ENCODE measurements around the gene HCST.

The HCST gene, protein sequence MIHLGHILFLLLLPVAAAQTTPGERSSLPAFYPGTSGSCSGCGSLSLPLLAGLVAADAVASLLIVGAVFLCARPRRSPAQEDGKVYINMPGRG

DNA sequence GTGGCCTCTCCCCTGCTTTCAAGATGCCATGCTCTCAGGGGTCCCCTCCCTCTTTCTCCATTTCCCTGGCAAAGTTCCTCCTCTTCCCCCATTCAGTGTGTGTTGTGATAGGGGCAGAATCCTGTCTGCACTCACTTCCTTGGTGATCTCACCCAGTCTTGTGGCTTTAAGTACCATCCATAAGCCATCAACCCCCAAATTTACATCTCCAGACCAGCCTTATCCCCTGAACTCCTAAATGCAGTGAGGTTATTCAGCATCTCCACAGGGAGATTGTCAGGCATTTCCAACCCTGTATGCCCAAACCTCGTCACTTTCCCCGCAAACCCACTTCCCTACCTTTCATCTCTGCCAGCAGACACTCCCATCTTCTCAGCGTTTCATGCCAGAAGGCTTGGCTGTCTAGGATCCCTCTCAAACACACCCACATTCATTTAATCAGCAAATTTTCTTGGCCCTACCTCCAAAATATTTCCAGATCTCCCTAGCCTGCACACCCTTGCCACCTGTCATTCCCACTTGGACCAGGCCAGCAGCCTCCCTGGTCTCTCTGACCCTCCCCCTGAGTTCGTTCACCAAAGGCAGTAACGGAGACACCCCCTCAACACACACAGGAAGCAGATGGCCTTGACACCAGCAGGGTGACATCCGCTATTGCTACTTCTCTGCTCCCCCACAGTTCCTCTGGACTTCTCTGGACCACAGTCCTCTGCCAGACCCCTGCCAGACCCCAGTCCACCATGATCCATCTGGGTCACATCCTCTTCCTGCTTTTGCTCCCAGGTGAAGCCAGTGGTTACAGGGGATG is at the start of gene HCST:
HCST (plus strand) TSS at position 676 of the 808 bp plus-strand sequence; CDS start at position 741, 65 bp downstream.
- no peak for DNase-seq

DNA sequence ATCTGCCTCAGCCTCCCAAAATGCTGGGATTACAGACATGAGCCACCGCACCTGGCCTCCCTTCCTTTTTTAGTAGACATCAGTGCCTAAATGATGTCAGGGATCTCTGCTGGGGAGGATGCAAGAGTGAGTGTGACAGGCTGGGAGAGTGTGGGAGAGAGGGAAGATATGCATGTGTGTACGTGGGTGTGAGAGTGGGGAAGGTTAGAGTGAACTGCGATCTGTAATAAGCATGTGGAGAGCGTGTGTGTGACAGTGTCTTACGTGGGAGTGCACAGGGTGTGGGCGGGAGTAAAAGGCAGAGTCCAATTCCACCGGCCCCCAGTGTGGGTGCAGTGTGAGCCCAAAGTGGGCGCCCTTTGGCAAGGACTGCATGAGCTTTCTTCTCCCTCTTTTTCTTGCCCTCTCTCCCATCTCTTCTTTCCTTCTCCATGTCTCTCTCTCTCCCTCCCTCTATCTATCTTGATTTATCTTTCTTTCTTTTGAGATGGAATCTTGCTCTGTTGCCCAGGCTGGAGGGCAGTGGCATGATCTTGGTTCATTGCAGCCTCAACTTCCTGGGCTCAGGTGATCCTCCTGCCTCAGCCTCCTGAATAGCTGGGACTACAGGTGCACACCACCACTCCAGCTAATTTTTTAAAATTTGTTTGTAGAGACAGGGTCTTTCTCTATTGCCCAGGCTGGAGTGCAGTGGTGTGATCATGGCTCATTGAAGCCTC is 49.1 kb upstream of the HCST start:
- DNase-seq = no peak

- DNase-seq = no peak
These were observed 45.7 kb upstream of the HCST start, which contains the start of gene KIRREL2 for GRCh38 chr19:35856546-35857149. KIRREL2 (plus strand) TSS chr19:35856911; CDS start chr19:35857120, 209 bp downstream.

DNA sequence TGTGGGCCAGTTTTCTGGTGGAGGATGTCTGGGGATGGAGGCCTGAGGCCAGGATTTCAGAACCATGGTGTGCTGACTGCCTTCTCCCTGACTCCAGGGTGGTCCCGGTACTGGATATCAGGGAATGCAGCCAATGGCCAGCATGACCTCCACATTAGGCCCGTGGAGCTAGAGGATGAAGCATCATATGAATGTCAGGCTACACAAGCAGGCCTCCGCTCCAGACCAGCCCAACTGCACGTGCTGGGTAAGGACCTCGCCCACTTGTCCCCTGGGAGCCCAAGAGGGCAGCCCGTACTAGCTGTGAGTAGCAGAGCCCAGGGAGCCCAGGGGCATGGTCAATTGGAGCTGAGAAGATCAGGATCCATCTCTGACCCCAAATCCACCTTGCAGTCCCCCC is 44.0 kb upstream of the HCST start:
- DNase-seq = no peak

DNA sequence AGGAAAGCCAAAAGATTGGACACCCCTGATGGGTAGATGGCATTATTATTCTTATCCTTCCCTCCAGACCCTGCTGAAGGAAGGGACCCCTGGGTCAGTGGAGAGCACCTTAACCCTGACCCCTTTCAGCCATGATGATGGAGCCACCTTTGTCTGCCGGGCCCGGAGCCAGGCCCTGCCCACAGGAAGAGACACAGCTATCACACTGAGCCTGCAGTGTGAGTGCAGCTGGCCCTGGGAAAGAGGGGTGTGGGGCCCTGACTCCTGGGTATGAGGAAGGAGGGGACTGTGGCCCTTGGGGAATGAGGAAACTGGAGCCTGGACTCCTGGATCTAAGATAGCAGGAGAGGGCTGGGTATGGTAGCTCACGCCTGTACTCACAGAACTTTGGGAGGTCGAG is 42.9 kb upstream of the HCST start:
- no peak for DNase-seq

GRCh38 chr19:35860436-35860817 is 41.9 kb upstream of the HCST start:
- DNase-seq = no peak

DNA sequence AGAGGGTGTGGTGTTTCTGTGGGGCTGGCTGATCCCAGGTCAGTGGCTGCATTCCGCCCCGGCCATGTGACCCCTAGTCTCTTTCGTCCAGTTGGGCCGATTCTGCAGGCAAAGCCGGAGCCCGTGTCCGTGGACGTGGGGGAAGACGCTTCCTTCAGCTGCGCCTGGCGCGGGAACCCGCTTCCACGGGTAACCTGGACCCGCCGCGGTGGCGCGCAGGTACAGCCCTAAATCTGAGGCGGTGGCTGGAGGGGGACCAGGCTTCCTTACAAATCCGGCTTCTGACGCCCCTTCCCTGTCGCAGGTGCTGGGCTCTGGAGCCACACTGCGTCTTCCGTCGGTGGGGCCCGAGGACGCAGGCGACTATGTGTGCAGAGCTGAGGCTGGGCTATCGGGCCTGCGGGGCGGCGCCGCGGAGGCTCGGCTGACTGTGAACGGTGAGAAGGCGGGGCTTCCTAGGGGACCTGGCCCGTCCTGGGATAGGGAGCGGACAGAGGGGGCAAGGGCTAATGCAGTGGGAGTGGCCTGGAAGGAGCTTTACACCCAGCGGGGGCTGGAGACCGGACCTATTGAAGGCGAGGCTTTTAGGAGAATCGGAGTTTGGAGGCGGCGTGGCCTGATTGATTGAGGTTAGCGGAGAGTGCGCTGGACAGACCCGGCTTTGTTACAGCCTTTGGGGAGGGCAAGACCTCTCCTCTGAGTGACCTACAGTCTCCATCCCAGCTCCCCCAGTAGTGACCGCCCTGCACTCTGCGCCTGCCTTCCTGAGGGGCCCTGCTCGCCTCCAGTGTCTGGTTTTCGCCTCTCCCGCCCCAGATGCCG is 41.3 kb upstream of the HCST start:
- no peak for DNase-seq

GRCh38 chr19:35861640-35862160 is 40.6 kb upstream of the HCST start:
- DNase-seq = no peak

- DNase-seq = no peak
These were observed 39.8 kb upstream of the HCST start for GRCh38 chr19:35862528-35862927.

DNA sequence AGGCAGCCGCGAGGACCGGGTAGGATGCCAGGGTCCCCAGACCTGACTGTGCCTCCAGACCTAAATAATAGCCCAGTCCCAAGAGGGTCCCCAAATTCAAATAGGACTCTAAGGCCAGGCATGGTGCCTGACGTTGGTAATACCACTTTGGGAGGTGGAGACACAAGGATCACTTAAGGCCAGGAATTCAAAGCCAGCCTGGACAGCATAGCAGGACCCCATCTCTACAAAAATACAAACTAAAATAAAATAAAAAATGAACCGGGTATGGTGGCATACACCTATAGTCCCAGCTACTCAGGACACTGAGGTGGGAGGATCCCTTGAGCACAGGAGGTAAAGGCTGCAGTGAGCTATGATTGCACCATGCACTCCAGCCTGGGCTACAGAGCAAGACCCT is 39.3 kb upstream of the HCST start:
- no peak for DNase-seq

DNA sequence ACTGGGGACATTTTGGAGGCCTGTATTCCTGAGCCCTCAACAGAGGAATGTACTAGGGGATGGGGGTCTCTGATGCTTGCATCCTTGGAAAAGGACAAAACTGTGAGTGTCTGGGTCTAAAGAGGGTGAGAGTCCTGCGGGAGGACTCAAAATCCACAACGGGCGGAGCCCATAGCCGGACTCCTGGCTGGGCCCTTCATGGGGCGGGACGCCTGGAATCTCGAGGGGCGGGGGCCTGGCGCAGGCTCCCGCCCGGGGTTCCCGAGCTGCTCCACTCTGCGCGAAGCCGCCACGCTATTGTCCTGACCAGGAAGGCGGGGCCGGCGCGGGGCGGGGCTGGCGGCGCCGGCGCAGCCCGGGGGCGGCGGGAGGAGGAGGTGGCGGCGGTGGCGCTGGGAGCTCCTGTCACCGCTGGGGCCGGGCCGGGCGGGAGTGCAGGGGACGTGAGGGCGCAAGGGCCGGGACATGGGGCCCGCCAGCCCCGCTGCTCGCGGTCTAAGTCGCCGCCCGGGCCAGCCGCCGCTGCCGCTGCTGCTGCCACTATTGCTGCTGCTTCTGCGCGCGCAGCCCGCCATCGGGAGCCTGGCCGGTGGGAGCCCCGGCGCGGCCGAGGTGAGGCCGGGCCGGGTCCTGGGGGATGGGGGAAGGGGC is 34.0 kb upstream of the HCST start, which contains the start of gene APLP1:
APLP1 (plus strand) TSS at position 403 of the 651 bp plus-strand sequence; CDS start at position 466, 63 bp downstream.
- peak; percentile 66 for DNase-seq

GRCh38 chr19:35868823-35869326 is 33.5 kb upstream of the HCST start:
- no peak for DNase-seq

DNA sequence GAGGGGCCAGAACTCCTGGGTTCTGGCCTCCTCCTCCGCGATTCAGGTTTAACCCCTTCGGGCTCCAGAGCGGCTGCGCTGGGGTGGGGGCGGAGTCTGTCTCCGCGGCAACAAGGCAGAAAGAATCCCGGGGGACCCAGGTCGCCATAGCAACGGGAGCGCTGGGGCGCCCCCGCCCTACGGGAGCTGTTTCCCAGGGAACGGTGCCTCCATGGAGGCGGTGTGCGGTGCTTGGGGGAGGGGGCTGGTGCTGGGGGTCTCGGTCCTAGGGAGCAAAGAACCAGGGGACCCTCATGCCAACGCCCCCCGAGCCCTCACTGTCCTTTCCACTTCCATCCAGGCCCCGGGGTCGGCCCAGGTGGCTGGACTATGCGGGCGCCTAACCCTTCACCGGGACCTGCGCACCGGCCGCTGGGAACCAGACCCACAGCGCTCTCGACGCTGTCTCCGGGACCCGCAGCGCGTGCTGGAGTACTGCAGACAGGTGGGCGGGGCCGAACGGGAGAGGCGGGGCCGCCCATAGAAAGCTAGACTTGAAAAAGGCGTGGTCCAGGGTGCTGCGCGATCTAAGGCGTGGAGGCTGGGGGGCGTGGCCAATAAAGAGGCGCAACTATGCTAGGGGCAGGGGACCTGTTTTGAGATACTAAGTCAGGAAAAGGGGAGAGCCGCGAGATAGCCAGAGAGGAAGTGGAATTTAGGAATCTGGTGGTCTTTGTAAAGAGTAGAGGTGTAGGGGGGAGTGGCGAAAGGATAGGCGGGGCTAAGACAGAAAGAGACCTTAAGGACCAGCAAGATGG is 32.8 kb upstream of the HCST start:
- DNase-seq = peak; percentile 93

DNA sequence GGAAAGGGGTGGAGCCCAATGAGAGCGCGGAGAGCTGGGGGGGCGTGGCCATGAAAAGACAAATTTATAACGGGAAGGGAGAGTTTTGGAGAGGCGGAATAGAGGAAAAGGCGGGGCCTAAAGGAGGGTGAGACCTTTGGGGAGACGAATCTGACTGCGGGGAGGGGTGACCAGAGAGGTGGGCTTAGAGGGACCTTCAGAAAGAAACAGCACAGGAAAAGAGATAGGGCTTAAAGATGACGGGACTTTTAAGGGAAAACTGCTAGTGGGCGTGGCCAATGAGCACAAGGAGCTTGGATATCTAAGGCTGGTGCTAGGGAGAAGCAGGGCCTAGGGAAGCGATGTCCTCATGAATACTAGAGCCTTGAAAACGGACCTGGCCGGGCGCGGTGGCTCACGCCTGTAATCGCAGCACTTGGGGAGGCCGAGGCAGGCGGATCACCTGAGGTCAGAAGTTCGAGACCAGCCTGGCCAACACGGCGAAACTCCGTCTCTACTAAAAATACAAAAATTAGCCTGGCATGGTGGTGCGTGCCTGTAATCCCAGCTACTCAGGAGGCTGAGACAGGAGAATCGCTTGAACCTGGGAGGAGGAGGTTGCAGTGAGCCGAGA is 32.1 kb upstream of the HCST start:
- DNase-seq = peak; percentile 62

GRCh38 chr19:35870798-35871197 is 31.5 kb upstream of the HCST start:
- no peak for DNase-seq

GRCh38 chr19:35871611-35872010 is 30.7 kb upstream of the HCST start:
- no peak for DNase-seq

DNA sequence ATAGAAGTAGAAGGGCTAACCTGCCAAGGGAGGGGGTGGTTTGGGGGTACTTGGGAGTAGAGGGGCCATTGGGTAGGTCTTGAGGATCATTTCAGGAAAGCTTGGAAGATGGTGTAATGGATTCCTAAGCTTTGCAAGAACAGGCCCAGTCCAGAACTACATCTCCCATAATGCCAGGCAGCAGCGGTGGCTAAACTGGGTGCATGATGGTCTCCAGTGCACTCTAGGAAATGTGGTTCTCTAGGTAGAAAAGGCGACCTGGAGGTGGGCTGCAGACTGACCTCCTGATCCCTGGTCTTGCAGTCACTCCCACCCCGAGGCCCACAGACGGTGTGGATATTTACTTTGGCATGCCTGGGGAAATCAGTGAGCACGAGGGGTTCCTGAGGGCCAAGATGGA is 30.1 kb upstream of the HCST start:
- DNase-seq = no peak

DNA sequence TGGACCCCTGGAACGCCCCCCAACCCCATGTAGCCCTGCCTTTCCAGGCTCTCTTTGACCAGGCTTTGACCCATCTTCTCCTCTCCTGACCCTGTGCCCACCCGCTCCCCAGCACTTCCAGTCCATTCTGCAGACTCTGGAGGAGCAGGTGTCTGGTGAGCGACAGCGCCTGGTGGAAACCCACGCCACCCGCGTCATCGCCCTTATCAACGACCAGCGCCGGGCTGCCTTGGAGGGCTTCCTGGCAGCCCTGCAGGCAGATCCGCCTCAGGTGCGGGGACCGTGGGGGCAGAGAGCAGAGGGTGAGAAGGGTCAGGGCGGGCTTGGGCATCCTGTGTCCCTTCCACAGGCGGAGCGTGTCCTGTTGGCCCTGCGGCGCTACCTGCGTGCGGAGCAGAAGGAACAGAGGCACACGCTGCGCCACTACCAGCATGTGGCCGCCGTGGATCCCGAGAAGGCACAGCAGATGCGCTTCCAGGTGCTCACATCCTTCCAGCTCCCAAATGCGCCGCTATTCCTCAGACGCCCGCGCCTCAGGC is 27.9 kb upstream of the HCST start:
- DNase-seq = no peak

GRCh38 chr19:35879068-35879467 is 23.3 kb upstream of the HCST start:
- DNase-seq = no peak

- DNase-seq = no peak
These were observed 22.5 kb upstream of the HCST start for GRCh38 chr19:35879770-35880317.
